ENCODE data around the gene SLMAP. TPM values are rescaled to one million over a fixed set of nuclear protein-coding genes. Genes with fewer than 3 reads are reported as not detected.

The SLMAP gene
- total RNA-seq, 1 donor from 2014 or later: 55.6 TPM

- intact Hi-C loops (cut with micrococcal nuclease): no loop called here
These were observed 9.7 kb upstream of the SLMAP start for GRCh38 chr3:57746156-57747010.

GRCh38 chr3:57749542-57749941, 6.6 kb upstream of the SLMAP start:
- intact Hi-C loops (cut with micrococcal nuclease): no loop called here

GRCh38 chr3:57752307-57752706, 3.8 kb upstream of the SLMAP start:
- intact Hi-C loops (cut with micrococcal nuclease): loop anchor here (10.0 kb wide), 1 partner anchor 582 kb away; the partner anchor contains the start of gene PXK

GRCh38 chr3:57753016-57753415, 3.1 kb upstream of the SLMAP start:
- intact Hi-C loops (cut with micrococcal nuclease): loop anchor here (10.0 kb wide), 1 partner anchor 582 kb away; the partner anchor contains the start of gene PXK

- intact Hi-C loops (cut with micrococcal nuclease): loop anchor here (1.0 to 10.0 kb wide), 7 partner anchors 72 to 1697 kb away; partner anchors contain the start of genes PXK and TASOR
These were observed 787 bp upstream of the SLMAP start for GRCh38 chr3:57755368-57755675.

GRCh38 chr3:57756528-57757401, 656 bp downstream of the SLMAP start:
- intact Hi-C loops (cut with micrococcal nuclease): loop anchor here (1.0 to 10.0 kb wide), 12 partner anchors 64 to 1696 kb away; partner anchors contain the start of genes ABHD6, ARF4, ARHGEF3 and FLNB

DNA sequence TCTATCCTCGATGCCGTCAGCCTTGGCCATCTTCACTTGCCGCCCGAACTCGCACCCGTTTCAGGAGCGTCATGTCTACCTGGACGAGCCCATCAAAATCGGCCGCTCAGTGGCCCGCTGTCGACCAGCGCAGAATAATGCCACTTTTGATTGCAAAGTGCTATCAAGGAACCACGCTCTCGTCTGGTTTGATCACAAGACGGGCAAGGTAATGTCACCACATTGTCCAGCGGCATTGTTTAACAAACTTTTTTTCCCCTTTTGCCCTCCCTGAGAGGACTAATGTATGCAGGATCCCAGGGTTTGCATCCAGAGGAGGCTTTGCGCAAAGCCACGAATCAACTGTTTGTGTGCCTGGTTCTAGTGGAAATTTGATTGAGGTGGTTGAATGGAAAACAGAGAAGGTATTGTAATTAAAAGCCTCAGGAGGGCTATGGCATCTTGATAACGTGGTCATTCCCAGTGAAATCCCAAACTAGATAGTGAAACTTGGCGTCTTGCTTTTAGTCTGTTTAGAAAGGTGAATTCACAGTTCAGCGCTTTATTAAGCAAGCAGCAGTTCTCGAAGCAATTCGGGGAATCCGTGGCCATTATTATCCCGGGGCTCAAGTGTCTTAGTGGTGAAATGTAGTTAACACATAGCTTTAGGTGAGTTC, 1.7 kb downstream of the SLMAP start:
- intact Hi-C loops (cut with micrococcal nuclease): loop anchor here (2.0 to 10.0 kb wide), 7 partner anchors 70 to 1695 kb away; partner anchors contain the start of genes ARHGEF3, HTD2, PXK and RPP14

DNA sequence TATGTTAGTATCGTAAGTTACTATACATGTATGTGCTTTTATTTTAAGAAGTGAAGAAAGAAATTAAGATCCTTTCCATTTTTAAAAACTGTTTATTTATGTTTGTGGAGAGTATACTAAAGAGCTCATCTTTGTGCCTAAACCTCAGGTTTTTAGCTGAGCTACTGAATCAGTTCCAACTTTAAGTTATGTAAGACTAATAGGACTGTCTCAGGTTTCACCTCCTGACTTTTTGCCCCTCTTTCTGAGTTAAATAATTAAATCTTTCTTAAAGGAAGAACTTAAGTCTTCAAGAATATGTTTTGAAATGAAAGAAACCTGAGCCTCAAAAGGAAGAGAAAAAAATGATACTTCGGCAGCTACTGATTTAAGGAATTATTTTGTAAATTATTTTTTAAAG, 2.6 kb downstream of the SLMAP start:
- intact Hi-C loops (cut with micrococcal nuclease): loop anchor here (5.0 to 10.0 kb wide), 4 partner anchors 69 to 1694 kb away; partner anchors contain the start of genes PXK and TASOR

- intact Hi-C loops (cut with micrococcal nuclease): no loop called here
These were observed 8.7 kb downstream of the SLMAP start for GRCh38 chr3:57764794-57765193.

GRCh38 chr3:57768595-57768994, 12.5 kb downstream of the SLMAP start:
- intact Hi-C loops (cut with micrococcal nuclease): no loop called here

DNA sequence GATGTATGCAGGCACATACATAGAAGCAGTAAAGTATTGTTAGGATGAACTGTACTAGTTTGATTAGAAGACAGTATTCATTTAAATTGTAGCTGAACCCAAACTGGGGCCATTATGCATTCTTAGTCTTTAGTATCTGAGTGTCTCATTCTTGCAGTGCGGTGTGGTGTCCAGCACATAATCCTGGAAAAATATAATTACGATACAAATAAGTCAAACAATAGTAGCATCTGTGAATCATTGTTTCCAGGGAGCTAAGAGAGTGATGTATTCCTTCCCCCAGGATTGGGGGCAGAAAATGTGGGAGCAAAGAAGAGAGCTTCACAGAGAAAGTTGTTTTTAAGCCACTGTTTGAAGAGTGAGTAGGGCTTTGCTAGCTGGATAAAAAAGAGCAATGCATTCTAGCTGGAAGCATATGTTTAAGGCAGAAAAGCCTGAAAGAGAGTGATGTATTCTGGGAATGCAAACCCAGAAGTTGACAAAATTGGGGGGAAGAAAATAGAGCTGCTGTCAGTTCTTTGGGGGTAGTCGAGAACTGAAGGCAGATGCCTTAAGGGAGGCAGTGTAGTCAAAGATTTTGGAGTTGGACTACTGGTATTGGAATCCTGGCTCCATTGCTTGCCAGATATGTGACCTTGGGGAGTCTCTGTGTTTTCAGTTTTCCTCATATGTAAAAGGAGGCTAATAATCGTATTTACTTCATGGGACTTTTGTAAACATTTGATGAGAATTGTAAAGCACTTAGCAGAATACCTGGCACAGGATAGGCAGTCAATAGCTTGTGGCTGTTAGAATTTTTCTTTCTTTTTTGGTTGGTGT, 14.1 kb downstream of the SLMAP start:
- intact Hi-C loops (cut with micrococcal nuclease): no loop called here

DNA sequence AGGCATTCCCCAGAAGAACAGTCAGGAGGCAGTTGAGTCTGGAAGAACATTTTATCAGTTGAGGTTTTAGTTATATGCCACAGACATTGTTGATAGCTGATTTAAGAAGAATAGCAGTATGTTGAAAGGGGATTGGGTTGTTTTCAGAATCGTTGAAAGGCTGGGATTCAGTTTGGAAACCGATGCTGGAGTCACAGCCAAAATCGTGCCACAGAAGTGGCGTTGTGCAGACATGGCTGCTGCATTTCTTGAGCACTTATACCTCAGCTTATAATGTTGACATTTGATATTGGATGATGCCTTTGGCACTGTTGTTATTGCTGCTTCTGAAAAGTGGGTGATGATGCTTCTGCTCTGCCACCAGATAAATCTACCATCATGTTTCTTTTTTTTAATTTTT, 16.1 kb downstream of the SLMAP start:
- intact Hi-C loops (cut with micrococcal nuclease): no loop called here

GRCh38 chr3:57777774-57778173, 21.7 kb downstream of the SLMAP start:
- intact Hi-C loops (cut with micrococcal nuclease): no loop called here

GRCh38 chr3:57778494-57778893, 22.4 kb downstream of the SLMAP start:
- intact Hi-C loops (cut with micrococcal nuclease): no loop called here

- intact Hi-C loops (cut with micrococcal nuclease): no loop called here
These were observed 23.6 kb downstream of the SLMAP start for GRCh38 chr3:57779666-57780065.

DNA sequence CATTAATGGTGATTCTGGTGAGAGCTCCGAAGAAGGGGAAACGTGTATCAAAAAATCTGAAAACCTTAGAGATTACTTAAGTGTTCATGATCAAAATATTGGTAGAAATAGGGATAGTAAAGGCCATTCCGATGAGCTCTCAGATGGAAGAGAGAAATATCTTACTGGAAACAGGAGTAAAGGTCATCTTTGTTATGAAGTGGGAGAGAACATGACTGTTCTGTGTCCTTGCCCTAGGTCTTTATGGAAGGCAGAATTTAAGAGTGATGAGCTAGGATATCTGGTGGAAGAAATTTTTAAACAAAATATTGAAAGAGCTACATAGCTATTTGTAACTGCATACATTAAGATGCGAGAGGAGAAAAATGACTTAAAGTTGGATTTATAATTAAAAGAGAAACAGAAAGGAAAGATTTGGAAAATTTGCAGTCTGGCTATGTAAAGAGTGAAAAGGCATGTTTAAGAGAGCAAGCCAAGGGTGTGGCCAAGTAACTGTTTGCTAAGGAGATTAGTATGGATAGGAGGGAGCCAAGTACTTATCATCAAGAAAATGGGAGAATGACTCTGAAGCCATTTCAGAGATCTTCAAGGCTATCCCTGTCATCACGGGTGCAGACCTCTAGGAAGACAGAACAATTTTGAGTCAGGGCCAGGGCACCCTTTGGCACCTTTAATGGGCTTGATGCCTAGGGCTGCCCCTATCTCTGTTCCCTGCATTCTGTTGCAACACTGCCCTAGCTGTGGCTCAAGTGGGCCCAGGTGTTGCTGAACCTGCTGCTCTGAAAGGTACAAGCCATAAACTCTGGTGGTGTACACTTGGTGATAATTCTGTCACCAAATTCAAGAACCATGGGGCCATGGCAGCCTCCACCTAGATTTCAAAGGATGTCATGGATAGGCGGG, 27.3 kb downstream of the SLMAP start:
- intact Hi-C loops (cut with micrococcal nuclease): no loop called here

DNA sequence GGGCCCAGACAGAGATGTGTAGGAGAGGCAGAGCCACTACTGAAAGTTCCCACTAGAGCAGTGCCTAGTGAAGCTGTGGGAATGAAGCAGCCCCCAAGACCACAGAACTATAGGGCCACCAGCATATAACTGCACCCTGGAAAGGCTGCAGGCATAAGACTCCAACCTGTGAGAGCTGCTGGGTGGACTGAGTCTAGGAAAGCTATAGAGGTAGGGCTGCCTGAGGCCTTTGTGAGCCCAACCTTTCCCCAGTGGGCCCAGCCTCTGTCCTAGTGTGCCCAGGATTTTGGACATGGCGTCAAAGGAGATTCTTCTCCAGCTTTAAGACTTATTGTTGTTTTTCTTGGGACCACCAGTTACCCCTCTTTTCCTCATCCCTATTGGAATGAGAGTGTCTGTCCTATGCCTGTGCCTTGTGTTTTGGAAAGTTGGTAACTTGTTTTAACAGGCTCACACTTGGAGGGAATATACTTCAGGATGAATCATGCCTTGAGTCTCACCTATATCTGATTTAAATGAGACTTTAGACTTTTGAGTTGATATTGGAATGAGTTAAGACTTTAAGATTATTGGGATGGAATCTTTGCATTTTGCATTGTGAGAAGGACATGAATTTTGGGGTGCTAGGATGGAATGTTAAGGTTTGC, 28.1 kb downstream of the SLMAP start:
- intact Hi-C loops (cut with micrococcal nuclease): no loop called here

DNA sequence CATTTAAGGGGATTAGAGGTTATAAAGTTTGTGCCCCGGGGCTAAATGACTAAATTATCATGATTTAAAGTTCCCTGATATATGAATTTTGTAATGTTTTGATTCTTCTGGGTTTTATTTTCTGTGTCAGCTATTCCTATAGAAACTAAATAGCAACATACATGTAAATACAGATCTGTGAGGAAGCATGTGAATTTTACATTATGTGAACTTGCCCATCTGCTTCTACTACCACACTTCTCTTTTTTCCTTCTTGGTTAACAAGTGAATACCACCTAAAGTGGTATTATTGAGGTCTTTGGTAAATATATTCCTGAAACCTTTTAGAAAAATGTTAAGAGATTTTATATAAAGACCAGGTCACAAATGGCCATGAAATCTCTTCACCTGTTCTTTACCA, 29.3 kb downstream of the SLMAP start:
- intact Hi-C loops (cut with micrococcal nuclease): no loop called here
